ENCODE results near the gene PARN. TPM values are rescaled to one million over a fixed set of nuclear protein-coding genes. Genes with fewer than 3 reads are reported as not detected.
A peak's percentile ranks its signal among the peaks of the same experiment; 100 is the strongest.

Gene PARN
- total RNA-seq, 1 experiment from 2014 or later = 37.7 TPM

DNA sequence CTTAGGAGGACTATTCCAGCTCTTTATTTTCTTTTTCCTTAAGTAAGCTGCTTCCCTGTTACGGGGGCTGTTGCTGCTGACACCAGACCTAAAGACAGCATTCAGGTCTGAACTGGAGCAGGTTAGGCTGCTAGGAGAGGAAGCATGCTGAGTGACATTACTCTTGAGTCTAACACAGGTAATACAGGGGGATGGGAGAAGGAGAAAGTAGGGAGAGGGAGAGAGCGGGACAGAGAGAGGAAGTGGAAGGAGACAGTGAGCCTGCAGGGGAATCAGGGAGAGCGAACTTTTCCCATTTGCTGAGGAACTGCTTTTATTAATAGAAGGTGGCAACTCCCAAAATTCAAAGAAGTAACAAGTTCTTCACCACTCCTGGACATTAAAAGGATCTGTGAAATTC, 130.9 kb downstream of the PARN start:
- TF ChIP-seq ZBTB21 (CRISPR knock-in tag; IDR thresholded peaks at IDR 0.05; ENCODE audit: borderline replicate concordance) (no peak), CREM (CRISPR knock-in tag; IDR thresholded peaks at IDR 0.05) (no peak), SP1 (CRISPR knock-in tag; conservative IDR thresholded peaks at IDR 0.05) (no peak), CDX4 (CRISPR knock-in tag; IDR thresholded peaks at IDR 0.05; ENCODE audit: borderline replicate concordance) (no peak), RORB (CRISPR knock-in tag; IDR thresholded peaks at IDR 0.05) (no peak), ZNF416 (CRISPR knock-in tag; IDR thresholded peaks at IDR 0.05) (no peak)
- Mint-ChIP-seq H3K9me3 (no peaks in the 10 kb centered on the region), H3K27me3 (ENCODE audit: low read depth) (no peaks in the 10 kb centered on the region), H3K27ac (peak overlapping the region; percentile 64), H3K4me1 (peaks cover 70% of the 10 kb centered on the region), H3K36me3 (no peaks in the 10 kb centered on the region), H3K4me3 (no peak overlapping the region)
- POLR2A ChIA-PET = interaction anchor here (1.1 kb wide), 1 partner anchor 12 kb away, joined by 3 read pairs; no protein-coding TSS in a partner anchor
- ATAC-seq (peak; percentile 49), DNase-seq (ENCODE audit: low spot score) (no peak)
- CTCF ChIA-PET = interaction anchor here (0.8 to 1.7 kb wide), 3 partner anchors 10 to 564 kb away, joined by 3 to 5 read pairs (median 3); no protein-coding TSS in a partner anchor

GRCh38 chr16:14497245-14498082, 132.6 kb downstream of the PARN start:
- ATAC-seq (no peak), DNase-seq (ENCODE audit: low spot score) (no peak)
- Mint-ChIP-seq H3K4me3 (no peak overlapping the region), H3K4me1 (peaks cover 61% of the 10 kb centered on the region), H3K27me3 (ENCODE audit: low read depth) (no peaks in the 10 kb centered on the region), H3K27ac (no peak overlapping the region), H3K36me3 (no peaks in the 10 kb centered on the region), H3K9me3 (no peaks in the 10 kb centered on the region)
- POLR2A ChIA-PET = no interaction called here
- peak; percentile 46 for TF ChIP-seq GABPB1 (CRISPR knock-in tag; IDR thresholded peaks at IDR 0.05)
- no peak for TF ChIP-seq IRF2 (CRISPR knock-in tag; IDR thresholded peaks at IDR 0.05; ENCODE audit: borderline replicate concordance, low read depth)
- CTCF ChIA-PET = interaction anchor here (0.7 to 1.2 kb wide), 4 partner anchors 8 to 311 kb away, joined by 3 to 5 read pairs (median 4); no protein-coding TSS in a partner anchor

- ChIA-PET CTCF (no interaction called here), POLR2A (no interaction called here)
- no peaks in the 10 kb centered on the region for H3K27me3 Mint-ChIP-seq (ENCODE audit: low read depth)
- H3K4me1 Mint-ChIP-seq = peaks cover 60% of the 10 kb centered on the region
- DNase-seq (ENCODE audit: low spot score) (no peak), ATAC-seq (no peak)
- H3K27ac Mint-ChIP-seq = peak overlapping the region; percentile 2; the same call in 1 of the 2 replicates
- H3K4me3 Mint-ChIP-seq = no peak overlapping the region
- TF ChIP-seq NFATC4 (CRISPR knock-in tag; IDR thresholded peaks at IDR 0.05) = no peak
- TF ChIP-seq GABPB1 (CRISPR knock-in tag; IDR thresholded peaks at IDR 0.05) = no peak
- TF ChIP-seq ZNF232 (CRISPR knock-in tag; IDR thresholded peaks at IDR 0.05) = no peak
- no peak for TF ChIP-seq SMAD3 (CRISPR knock-in tag; IDR thresholded peaks at IDR 0.05; ENCODE audit: borderline replicate concordance)
- no peak for TF ChIP-seq CBFB (CRISPR knock-in tag; IDR thresholded peaks at IDR 0.05; ENCODE audit: low read depth)
- no peak for TF ChIP-seq AFF4 (CRISPR knock-in tag; IDR thresholded peaks at IDR 0.05; ENCODE audit: borderline replicate concordance)
- no peak for TF ChIP-seq PRDM15 (CRISPR knock-in tag; IDR thresholded peaks at IDR 0.05)
- TF ChIP-seq CDX4 (CRISPR knock-in tag; IDR thresholded peaks at IDR 0.05; ENCODE audit: borderline replicate concordance) = no peak
- TF ChIP-seq ZNF416 (CRISPR knock-in tag; IDR thresholded peaks at IDR 0.05) = no peak
- no peak for TF ChIP-seq ATF2 (CRISPR knock-in tag; IDR thresholded peaks at IDR 0.05; ENCODE audit: borderline replicate concordance, low read depth)
- TF ChIP-seq ZNF121 (CRISPR knock-in tag; IDR thresholded peaks at IDR 0.05) = no peak
- no peak for TF ChIP-seq GTF2I (CRISPR knock-in tag; conservative IDR thresholded peaks at IDR 0.05)
- no peak for TF ChIP-seq JAZF1 (CRISPR knock-in tag; IDR thresholded peaks at IDR 0.05)
- H3K9me3 Mint-ChIP-seq = no peaks in the 10 kb centered on the region
- no peaks in the 10 kb centered on the region for H3K36me3 Mint-ChIP-seq
These were observed 133.3 kb downstream of the PARN start for GRCh38 chr16:14496786-14497185.

Measured in WTC11 (cell line).